Measurements from ENCODE around the gene ATP2A2.
A peak's percentile ranks its signal among the peaks of the same experiment; 100 is the strongest.

Gene ATP2A2

DNA sequence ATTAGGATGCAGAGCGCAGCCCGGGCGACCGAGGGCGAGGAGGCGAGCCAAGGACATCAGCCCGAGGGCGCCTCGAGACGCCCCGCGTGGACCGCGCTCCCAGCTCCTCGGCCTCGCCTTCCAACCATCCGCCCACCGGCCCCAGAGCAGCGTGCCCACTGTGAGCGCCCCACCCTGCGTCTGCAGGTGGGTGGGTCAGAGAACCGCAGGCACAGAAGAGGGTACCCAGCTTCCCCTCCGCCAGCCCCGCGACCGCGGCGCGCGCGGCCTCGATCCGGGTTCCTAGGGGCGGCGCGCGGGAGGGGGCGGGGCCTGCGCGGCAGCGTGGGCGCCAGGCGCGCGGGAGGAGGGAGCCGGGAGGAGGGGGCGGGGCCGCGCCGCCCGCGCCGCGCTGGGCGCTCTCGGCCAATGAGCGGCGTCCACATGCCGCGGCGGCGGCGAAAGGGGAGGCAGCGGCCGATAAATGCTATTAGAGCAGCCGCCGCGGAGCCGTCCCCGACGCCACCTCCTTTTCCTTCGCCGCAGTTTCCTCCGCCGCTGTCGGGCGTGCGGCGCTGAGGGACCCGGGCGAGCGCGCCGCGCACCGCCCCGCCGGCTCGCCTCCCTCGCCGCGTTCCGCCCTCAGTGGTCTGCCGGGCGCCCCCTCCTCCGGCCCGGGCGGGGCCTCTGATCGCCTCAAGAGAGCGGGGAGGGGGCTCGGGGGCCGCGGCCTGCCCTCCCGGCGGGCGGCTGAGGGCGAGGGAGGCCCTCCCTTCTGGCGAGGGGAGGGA lies at the start of gene ATP2A2:
TSS of gene ATP2A2 (plus strand) at position 469 of the 770 bp plus-strand sequence. CDS start 543 bp downstream, outside the sequence.
- peak; percentile 96 for DNase-seq (ENCODE audit: low read depth)
- TF ChIP-seq POLR2A (IDR thresholded peaks at IDR 0.05; ENCODE audit: extremely low read depth, insufficient read length) = peak; percentile 86
- TF ChIP-seq CTCF (IDR thresholded peaks at IDR 0.05; ENCODE audit: low read depth, low read length) = no peak
- TF ChIP-seq, protein P1, sequence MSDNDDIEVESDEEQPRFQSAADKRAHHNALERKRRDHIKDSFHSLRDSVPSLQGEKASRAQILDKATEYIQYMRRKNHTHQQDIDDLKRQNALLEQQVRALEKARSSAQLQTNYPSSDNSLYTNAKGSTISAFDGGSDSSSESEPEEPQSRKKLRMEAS (IDR thresholded peaks at IDR 0.05; ENCODE audit: low read depth, low read length) = peak; percentile 54
- no peak for TF ChIP-seq MYC (IDR thresholded peaks at IDR 0.05; ENCODE audit: low read depth, low read length)
- H3K4me3 ChIP-seq (ENCODE audit: low read depth, low read length) = peak within 1 kb of the TSS; percentile 79

- H3K4me3 ChIP-seq (ENCODE audit: low read depth, low read length) = no peak overlapping the region
- TF ChIP-seq MYC (IDR thresholded peaks at IDR 0.05; ENCODE audit: low read depth, low read length) (no peak), CTCF (IDR thresholded peaks at IDR 0.05; ENCODE audit: low read depth, low read length) (no peak), POLR2A (IDR thresholded peaks at IDR 0.05; ENCODE audit: extremely low read depth, insufficient read length) (no peak)
- TF ChIP-seq, protein P1 (IDR thresholded peaks at IDR 0.05; ENCODE audit: low read depth, low read length) = no peak
- no peak for DNase-seq (ENCODE audit: low read depth)
These were observed 47.7 kb upstream of the ATP2A2 start for GRCh38 chr12:110233212-110233903.

- H3K4me3 ChIP-seq (ENCODE audit: low read depth, low read length) = peak overlapping the region; percentile 35
- no peak for DNase-seq (ENCODE audit: low read depth)
- TF ChIP-seq, protein P1 (IDR thresholded peaks at IDR 0.05; ENCODE audit: low read depth, low read length) = no peak
- TF ChIP-seq POLR2A (IDR thresholded peaks at IDR 0.05; ENCODE audit: extremely low read depth, insufficient read length) (no peak), MYC (IDR thresholded peaks at IDR 0.05; ENCODE audit: low read depth, low read length) (no peak), CTCF (IDR thresholded peaks at IDR 0.05; ENCODE audit: low read depth, low read length) (no peak)
These were observed 46.7 kb upstream of the ATP2A2 start for GRCh38 chr12:110234331-110234751.

- peak overlapping the region; percentile 35 for H3K4me3 ChIP-seq (ENCODE audit: low read depth, low read length)
- DNase-seq (ENCODE audit: low read depth) = peak; percentile 71
- no peak for TF ChIP-seq MYC (IDR thresholded peaks at IDR 0.05; ENCODE audit: low read depth, low read length)
- no peak for TF ChIP-seq POLR2A (IDR thresholded peaks at IDR 0.05; ENCODE audit: extremely low read depth, insufficient read length)
- TF ChIP-seq, protein P1 (IDR thresholded peaks at IDR 0.05; ENCODE audit: low read depth, low read length) = no peak
- TF ChIP-seq CTCF (IDR thresholded peaks at IDR 0.05; ENCODE audit: low read depth, low read length) = no peak
These were observed 46.3 kb upstream of the ATP2A2 start for GRCh38 chr12:110234755-110235154.

DNA sequence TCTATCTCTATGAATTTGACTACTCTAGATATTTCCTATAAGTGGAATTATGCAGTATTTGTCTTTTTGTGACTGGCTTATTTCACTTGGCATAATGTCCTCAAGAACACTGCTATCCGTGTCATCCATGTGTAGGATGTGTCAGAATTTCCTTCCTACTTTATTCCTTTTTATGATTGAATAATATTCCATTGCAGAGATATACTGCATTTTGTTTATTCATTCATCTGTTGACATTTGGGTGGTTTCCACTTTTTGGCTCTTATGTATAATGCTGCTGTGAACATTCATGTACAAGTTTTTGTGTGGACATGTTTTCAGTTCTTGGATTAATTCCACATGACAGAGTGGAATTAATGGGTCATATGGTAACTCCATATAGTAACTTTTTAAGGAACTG lies 45.7 kb upstream of the ATP2A2 start:
- TF ChIP-seq POLR2A (IDR thresholded peaks at IDR 0.05; ENCODE audit: extremely low read depth, insufficient read length) = no peak
- no peak for TF ChIP-seq MYC (IDR thresholded peaks at IDR 0.05; ENCODE audit: low read depth, low read length)
- TF ChIP-seq, protein P1 (IDR thresholded peaks at IDR 0.05; ENCODE audit: low read depth, low read length) = no peak
- TF ChIP-seq CTCF (IDR thresholded peaks at IDR 0.05; ENCODE audit: low read depth, low read length) = no peak
- H3K4me3 ChIP-seq (ENCODE audit: low read depth, low read length) = no peak overlapping the region
- no peak for DNase-seq (ENCODE audit: low read depth)
